Mesenchymal stem cell (in vitro differentiated cells and primary cell): ENCODE data around the gene CDC42BPG.

Experiments used
- DNase-seq: peaks from one replicate; pipeline ENCODE4 v3.0.0-alpha.2; 2013
- H2AFZ ChIP-seq: one replicate; pipeline ENCODE4 v1.6.1; 2013; ENCODE audit warnings: low read depth, mild to moderate bottlenecking, control low read depth, inconsistent platforms, low read length, moderate library complexity
- H2AK5ac ChIP-seq: 2 replicates; pipeline ENCODE4 v1.6.1; 2013; ENCODE audit warnings: low read length, moderate library complexity, mild to moderate bottlenecking, inconsistent platforms; ENCODE audit not compliant: severe bottlenecking
- H2BK120ac ChIP-seq: one replicate; pipeline ENCODE4 v1.6.1; 2013; ENCODE audit warnings: low read depth, mild to moderate bottlenecking, inconsistent platforms, low read length, moderate library complexity
- H2BK12ac ChIP-seq, 2 experiments: one replicate each; pipeline ENCODE4 v1.6.1; 2013; ENCODE audit warnings: inconsistent platforms in 2 of 2, low read length in 2 of 2, mild to moderate bottlenecking in 2 of 2, moderate library complexity in 2 of 2, control low read depth in 1 of 2
- H2BK15ac ChIP-seq: one replicate; pipeline ENCODE4 v1.6.1; 2013; ENCODE audit warnings: mild to moderate bottlenecking, low read depth, inconsistent platforms; ENCODE audit not compliant: poor library complexity, severe bottlenecking
- H2BK5ac ChIP-seq: 2 replicates; pipeline ENCODE4 v1.6.1; 2013; ENCODE audit warnings: low read depth, mild to moderate bottlenecking, low read length, control low read depth, inconsistent platforms; ENCODE audit not compliant: poor library complexity, severe bottlenecking
- H3K14ac ChIP-seq, 2 experiments: one replicate each; pipeline ENCODE4 v1.6.1; 2013; ENCODE audit warnings: inconsistent platforms in 2 of 2, low read length in 2 of 2, control low read depth in 1 of 2, mild to moderate bottlenecking in 1 of 2, moderate library complexity in 1 of 2
- H3K18ac ChIP-seq, 2 experiments: one replicate each; pipeline ENCODE4 v1.6.1; 2013; ENCODE audit warnings: inconsistent platforms in 2 of 2, low read length in 2 of 2, control low read depth in 1 of 2, low read depth in 1 of 2, mild to moderate bottlenecking in 1 of 2
- H3K23ac ChIP-seq, 2 experiments: one replicate each; pipeline ENCODE4 v1.6.1; 2013; ENCODE audit warnings: inconsistent platforms in 2 of 2, low read length in 2 of 2, mild to moderate bottlenecking in 2 of 2, moderate library complexity in 2 of 2, control low read depth in 1 of 2
- H3K27ac ChIP-seq: 2 replicates; pipeline ENCODE4 v1.5.1; 2013; ENCODE audit warnings: mild to moderate bottlenecking, moderate library complexity, low read length, control low read depth, inconsistent platforms; ENCODE audit not compliant: poor library complexity, severe bottlenecking
- H3K27me3 ChIP-seq, 2 experiments: 2 replicates each; pipeline versions ENCODE4 v1.6.1 to v1.7.0; 2013; ENCODE audit warnings: low read length in 2 of 2, mild to moderate bottlenecking in 2 of 2, moderate library complexity in 2 of 2, control low read depth in 1 of 2, inconsistent platforms in 1 of 2; ENCODE audit not compliant: control insufficient read depth in 1 of 2, insufficient read depth in 1 of 2
- H3K36me3 ChIP-seq, 2 experiments: 2 replicates each; pipeline versions ENCODE4 v1.6.1 to v1.7.0; 2013; ENCODE audit warnings: low read length in 2 of 2, control low read depth in 1 of 2, inconsistent platforms in 1 of 2, low read depth in 1 of 2, mild to moderate bottlenecking in 1 of 2; ENCODE audit not compliant: insufficient read depth in 2 of 2, control insufficient read depth in 1 of 2
- H3K4ac ChIP-seq, 2 experiments: one replicate each; pipeline ENCODE4 v1.6.1; 2013; ENCODE audit warnings: inconsistent platforms in 2 of 2, low read length in 2 of 2, mild to moderate bottlenecking in 2 of 2, moderate library complexity in 2 of 2, control low read depth in 1 of 2, low read depth in 1 of 2
- H3K4me1 ChIP-seq: 2 replicates; pipeline ENCODE4 v1.6.1; 2013; ENCODE audit warnings: low read depth, low read length, control low read depth; ENCODE audit not compliant: control insufficient read depth, insufficient read depth
- H3K4me2 ChIP-seq: 2 replicates; pipeline ENCODE4 v1.6.1; 2013; ENCODE audit warnings: low read length, mild to moderate bottlenecking, inconsistent platforms; ENCODE audit not compliant: poor library complexity, severe bottlenecking
- H3K4me3 ChIP-seq, 2 experiments: 2 replicates each; pipeline versions ENCODE4 v1.5.1 to v1.7.0; 2013; ENCODE audit warnings: low read length in 2 of 2, mild to moderate bottlenecking in 2 of 2, control low read depth in 1 of 2, low read depth in 1 of 2; ENCODE audit not compliant: insufficient read depth in 1 of 2
- H3K79me1 ChIP-seq: replicated peaks from 2 replicates; pipeline ENCODE4 v1.6.1; 2013; ENCODE audit warnings: mild to moderate bottlenecking, control low read depth, low read length, inconsistent platforms; ENCODE audit not compliant: poor library complexity, severe bottlenecking
- H3K9ac ChIP-seq: 2 replicates; pipeline ENCODE4 v1.7.0; 2013; ENCODE audit warnings: mild to moderate bottlenecking, low read length, moderate library complexity
- H3K9me3 ChIP-seq: 2 replicates; pipeline ENCODE4 v1.7.0; 2013; ENCODE audit warnings: mild to moderate bottlenecking, low read length; ENCODE audit not compliant: control insufficient read depth
- H4K8ac ChIP-seq: one replicate; pipeline ENCODE4 v1.6.1; 2013; ENCODE audit warnings: inconsistent platforms, mild to moderate bottlenecking, low read length, moderate library complexity
- H4K91ac ChIP-seq: one replicate; pipeline ENCODE4 v1.6.1; 2013; ENCODE audit warnings: mild to moderate bottlenecking, low read length, inconsistent platforms
- WGBS: methylation state at CpG from one replicate; pipeline ENCODE4 v1.1.7; 2013; ENCODE audit warnings: mixed read lengths; 5-methylcytosine and 5-hydroxymethylcytosine counted together

CDC42BPG gene

GRCh38 chr11:64854157-64854533, 9.7 kb upstream of the CDC42BPG start:
- H2AFZ ChIP-seq = no peak overlapping the region
- peak overlapping the region; percentile 80 for H2BK120ac ChIP-seq
- no peak overlapping the region for H3K23ac ChIP-seq
- peak overlapping the region; percentile 53 for H3K9ac ChIP-seq
- peak overlapping the region; percentile 35 to 82 for H3K4ac ChIP-seq
- H3K4me1 ChIP-seq = peaks cover 74% of the 10 kb centered on the region
- peak overlapping the region; percentile 74 for H3K27ac ChIP-seq
- no peaks in the 10 kb centered on the region for H3K9me3 ChIP-seq
- peak overlapping the region; percentile 79 for H4K8ac ChIP-seq
- DNase-seq = no peak
- H2BK5ac ChIP-seq = no peak overlapping the region
- H3K27me3 ChIP-seq = no peaks in the 10 kb centered on the region
- peak overlapping the region; percentile 93 for H4K91ac ChIP-seq
- peak overlapping the region; percentile 79 to 93 for H3K18ac ChIP-seq
- peak overlapping the region in 1 of 2 experiments; percentile 52 for H3K4me3 ChIP-seq
- peaks cover 32% of the 10 kb centered on the region for H3K79me1 ChIP-seq
- peak overlapping the region; percentile 58 for H2AK5ac ChIP-seq
- peaks cover 36 to 72% of the 10 kb centered on the region in 2 experiments for H3K36me3 ChIP-seq
- H2BK12ac ChIP-seq = peak overlapping the region; percentile 67 to 92
- H3K4me2 ChIP-seq = no peak overlapping the region
- peak overlapping the region; percentile 75 for H2BK15ac ChIP-seq
- WGBS = 95% methylated on average over 25 of the region's 25 CpGs
- peak overlapping the region in 1 of 2 experiments; percentile 29 for H3K14ac ChIP-seq

DNA sequence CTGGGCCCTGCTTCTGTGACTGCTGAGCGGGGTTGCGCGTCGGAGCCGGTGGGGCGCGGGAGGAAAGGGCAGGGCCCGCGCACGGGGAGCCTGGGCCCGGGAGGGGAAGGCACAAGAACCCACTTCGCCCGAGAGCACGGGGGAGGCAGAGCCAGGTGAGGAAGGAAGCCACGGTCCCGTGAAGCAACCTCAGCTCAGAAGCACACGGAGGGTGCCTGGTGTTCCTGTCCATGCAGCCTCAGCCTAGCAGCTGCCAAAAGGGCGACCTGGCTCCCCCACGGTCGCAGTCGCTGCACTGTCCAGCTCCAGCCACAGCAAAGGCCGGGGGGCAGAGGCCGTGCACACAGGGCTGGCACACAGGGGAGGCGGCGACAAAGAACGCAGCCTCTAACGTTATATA, 9.3 kb upstream of the CDC42BPG start:
- no peaks in the 10 kb centered on the region for H3K9me3 ChIP-seq
- no peak overlapping the region for H3K14ac ChIP-seq
- H3K18ac ChIP-seq = peak overlapping the region; percentile 42 to 46
- H2BK15ac ChIP-seq = peak overlapping the region; percentile 56
- no peak overlapping the region for H4K8ac ChIP-seq
- WGBS = 86% methylated on average over 27 of the region's 27 CpGs
- H3K36me3 ChIP-seq = peaks cover 32 to 68% of the 10 kb centered on the region in 2 experiments
- peak overlapping the region; percentile 40 for H2BK120ac ChIP-seq
- H3K4me2 ChIP-seq = no peak overlapping the region
- peak overlapping the region; percentile 5 for H2AK5ac ChIP-seq
- peaks cover 75% of the 10 kb centered on the region for H3K4me1 ChIP-seq
- no peak overlapping the region for H2AFZ ChIP-seq
- H3K79me1 ChIP-seq = peaks cover 30% of the 10 kb centered on the region
- H3K4ac ChIP-seq = no peak overlapping the region
- H2BK12ac ChIP-seq = peak overlapping the region; percentile 19 to 51
- no peak for DNase-seq
- H3K27me3 ChIP-seq = no peaks in the 10 kb centered on the region
- peak overlapping the region; percentile 36 for H4K91ac ChIP-seq
- H3K27ac ChIP-seq = no peak overlapping the region
- H3K4me3 ChIP-seq = no peak overlapping the region
- H2BK5ac ChIP-seq = no peak overlapping the region
- no peak overlapping the region for H3K9ac ChIP-seq
- H3K23ac ChIP-seq = no peak overlapping the region

DNA sequence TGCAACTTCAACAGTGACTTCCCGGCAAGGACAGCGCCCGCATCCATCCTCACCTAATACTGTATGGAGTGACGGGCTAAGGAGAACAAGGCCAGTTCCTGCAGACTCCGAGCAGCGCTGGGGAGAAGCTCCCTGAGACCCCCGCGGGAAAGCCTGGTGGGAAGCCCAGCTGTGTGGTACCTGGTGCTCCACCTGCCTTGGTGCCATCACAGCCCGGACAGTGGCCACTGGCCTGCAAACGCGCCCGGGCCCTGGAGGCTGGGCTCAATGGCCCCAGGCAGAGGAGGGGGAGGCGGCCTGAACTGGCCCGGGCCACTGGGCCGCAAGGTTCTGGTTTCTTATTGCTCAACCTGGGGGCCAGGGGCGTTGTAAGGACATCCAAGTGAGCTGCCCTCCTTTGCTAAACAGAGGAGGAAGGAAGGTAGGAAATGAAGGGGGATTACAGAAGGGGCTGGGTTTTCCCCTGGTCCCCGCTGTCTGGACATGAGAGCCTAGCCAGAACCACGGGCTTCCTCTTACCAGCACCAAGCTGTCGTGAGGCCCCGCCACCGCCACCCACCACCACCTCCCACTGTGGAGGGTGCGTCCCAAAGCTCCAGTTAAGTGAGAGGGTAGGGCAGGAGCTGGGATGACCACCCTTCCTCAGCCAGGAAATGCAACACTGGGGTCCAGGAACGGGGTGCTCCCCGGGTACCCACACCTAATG, 8.5 kb upstream of the CDC42BPG start:
- Histone ChIP-seq H3K4me2 (no peak overlapping the region), H3K27ac (no peak overlapping the region), H3K23ac (no peak overlapping the region), H3K14ac (no peak overlapping the region), H2BK120ac (no peak overlapping the region), H3K27me3 (no peaks in the 10 kb centered on the region), H3K9me3 (no peaks in the 10 kb centered on the region), H2BK5ac (no peak overlapping the region), H3K4me1 (peaks cover 77% of the 10 kb centered on the region), H3K4me3 (no peak overlapping the region), H3K9ac (no peak overlapping the region), H3K18ac (peak overlapping the region; percentile 24 to 41), H3K36me3 (peaks cover 27 to 62% of the 10 kb centered on the region in 2 experiments), H3K4ac (peak overlapping the region in 1 of 2 experiments; percentile 21), H4K8ac (no peak overlapping the region), H2AK5ac (peak overlapping the region; percentile 79), H2BK15ac (peak overlapping the region; percentile 44), H4K91ac (peak overlapping the region; percentile 66), H2BK12ac (peak overlapping the region; percentile 43 to 64), H2AFZ (no peak overlapping the region), H3K79me1 (peaks cover 26% of the 10 kb centered on the region)
- WGBS = 89% methylated on average over 22 of the region's 24 CpGs
- no peak for DNase-seq

DNA sequence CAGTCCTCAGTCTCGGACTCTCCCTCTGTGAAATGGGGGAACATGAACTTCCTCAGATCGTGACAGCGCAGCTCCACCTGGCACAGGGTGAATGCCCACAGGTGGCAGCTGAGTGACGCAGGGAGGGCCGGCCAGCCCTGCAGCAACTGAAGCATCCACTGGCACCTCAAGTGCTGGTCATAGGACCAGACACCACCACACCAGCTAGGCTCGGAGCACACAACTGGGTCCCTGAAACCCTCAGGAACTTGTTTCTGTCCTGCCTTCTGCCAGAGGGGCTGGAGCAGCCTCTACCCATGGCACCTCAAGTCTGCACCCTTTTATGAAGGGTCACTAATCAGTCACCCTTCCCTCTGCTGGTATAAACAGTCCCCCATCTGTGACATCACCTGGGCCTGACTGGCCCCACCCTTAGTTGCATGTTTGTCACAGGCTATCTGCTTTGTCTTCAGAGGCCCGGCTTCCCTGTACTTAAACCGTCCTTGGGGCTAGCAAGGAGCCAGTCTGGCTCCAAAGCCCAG, 7.4 kb upstream of the CDC42BPG start:
- Histone ChIP-seq H2BK12ac (no peak overlapping the region), H3K14ac (no peak overlapping the region), H3K4me3 (no peak overlapping the region), H2BK15ac (no peak overlapping the region), H3K18ac (no peak overlapping the region), H3K9me3 (no peaks in the 10 kb centered on the region), H4K91ac (peak overlapping the region; percentile 79), H4K8ac (peak overlapping the region; percentile 47), H3K79me1 (peaks cover 22% of the 10 kb centered on the region), H3K4me1 (peaks cover 75% of the 10 kb centered on the region), H3K23ac (no peak overlapping the region), H3K4me2 (no peak overlapping the region), H3K36me3 (peaks cover 21 to 52% of the 10 kb centered on the region in 2 experiments), H3K27me3 (no peaks in the 10 kb centered on the region), H3K27ac (no peak overlapping the region), H2AK5ac (peak overlapping the region; percentile 13), H2BK5ac (no peak overlapping the region), H2AFZ (no peak overlapping the region), H3K4ac (peak overlapping the region in 1 of 2 experiments; percentile 51), H2BK120ac (no peak overlapping the region), H3K9ac (no peak overlapping the region)
- no peak for DNase-seq
- WGBS = 81% methylated on average over 8 of the region's 8 CpGs
